Measurements from ENCODE around the gene ZFP1.

Gene ZFP1

GRCh38 chr16:75148311-75149195 lies at the start of gene ZFP1:
ZFP1 (plus strand) TSS chr16:75148524; CDS start chr16:75152952, 4,428 bp downstream.
- peaks cover 28% of the 10 kb centered on the region for H3K9me3 Mint-ChIP-seq
- H3K4me3 Mint-ChIP-seq, result peak within 1 kb of the TSS; percentile 83
- peak within 1 kb of the TSS; percentile 73 for H3K27ac Mint-ChIP-seq
- peaks cover 29% of the 10 kb centered on the region for H3K36me3 Mint-ChIP-seq (ENCODE audit: low read depth)
- peaks cover 19% of the 10 kb centered on the region for H3K4me1 Mint-ChIP-seq (ENCODE audit: low read depth)
- no peaks in the 10 kb centered on the region for H3K27me3 Mint-ChIP-seq (ENCODE audit: low read depth)

GRCh38 chr16:75099075-75099667 lies 49.2 kb upstream of the ZFP1 start:
- H3K27me3 Mint-ChIP-seq (ENCODE audit: low read depth), result no peaks in the 10 kb centered on the region
- no peaks in the 10 kb centered on the region for H3K9me3 Mint-ChIP-seq
- H3K4me3 Mint-ChIP-seq, result peak overlapping the region; percentile 19
- H3K36me3 Mint-ChIP-seq (ENCODE audit: low read depth), result peaks cover 11% of the 10 kb centered on the region
- H3K27ac Mint-ChIP-seq, result peak overlapping the region; percentile 96
- peaks cover 59% of the 10 kb centered on the region for H3K4me1 Mint-ChIP-seq (ENCODE audit: low read depth)

DNA sequence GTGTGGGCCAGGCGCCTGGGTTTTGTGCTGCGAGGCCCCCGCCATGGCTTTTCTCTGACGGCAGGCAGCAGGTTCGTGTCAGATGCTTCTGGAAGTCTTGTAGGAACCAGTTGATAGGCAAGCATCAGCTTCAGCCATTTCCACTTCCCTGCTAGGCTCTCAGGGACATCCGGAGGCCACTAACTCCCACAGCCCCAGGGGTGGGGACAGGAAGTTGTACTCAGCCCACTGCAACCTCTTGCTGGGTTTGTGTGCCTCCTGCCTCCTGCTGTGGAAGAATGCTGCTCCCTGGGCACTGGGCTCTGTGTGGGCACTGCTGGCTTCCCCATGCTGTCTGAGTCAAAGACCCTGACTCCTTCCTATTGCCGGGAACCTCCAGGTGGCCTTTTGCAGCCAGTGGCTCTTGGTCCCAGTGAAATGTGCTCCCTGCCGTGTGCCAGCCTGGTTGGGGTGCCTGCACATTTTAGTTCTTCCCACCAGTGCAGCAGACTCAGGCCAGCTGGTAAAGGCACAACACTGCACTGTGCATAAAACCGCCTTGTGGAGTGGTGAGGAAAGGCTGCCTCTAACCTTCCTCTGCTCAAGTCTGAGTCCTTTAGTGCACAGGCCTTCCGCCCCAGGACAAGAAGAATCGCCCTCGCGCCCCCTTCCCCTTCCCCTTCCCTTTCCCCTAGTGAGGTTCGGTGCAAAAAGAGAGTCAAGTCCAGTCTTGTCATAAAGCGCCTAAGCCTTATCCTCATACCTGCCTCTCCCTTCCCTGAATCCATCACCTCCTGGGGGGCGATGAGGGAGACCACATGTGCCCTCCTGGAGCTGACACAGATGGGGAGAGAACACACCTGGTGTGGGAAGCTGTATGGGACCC lies 48.4 kb upstream of the ZFP1 start:
- peak overlapping the region; percentile 53 for H3K4me3 Mint-ChIP-seq
- H3K9me3 Mint-ChIP-seq, result no peaks in the 10 kb centered on the region
- peaks cover 65% of the 10 kb centered on the region for H3K4me1 Mint-ChIP-seq (ENCODE audit: low read depth)
- peaks cover 17% of the 10 kb centered on the region for H3K36me3 Mint-ChIP-seq (ENCODE audit: low read depth)
- peak overlapping the region; percentile 96 for H3K27ac Mint-ChIP-seq
- no peaks in the 10 kb centered on the region for H3K27me3 Mint-ChIP-seq (ENCODE audit: low read depth)

GRCh38 chr16:75100603-75100990 lies 47.7 kb upstream of the ZFP1 start:
- peaks cover 69% of the 10 kb centered on the region for H3K4me1 Mint-ChIP-seq (ENCODE audit: low read depth)
- no peak overlapping the region for H3K4me3 Mint-ChIP-seq
- peak overlapping the region; percentile 96 for H3K27ac Mint-ChIP-seq
- peaks cover 20% of the 10 kb centered on the region for H3K36me3 Mint-ChIP-seq (ENCODE audit: low read depth)
- no peaks in the 10 kb centered on the region for H3K9me3 Mint-ChIP-seq
- no peaks in the 10 kb centered on the region for H3K27me3 Mint-ChIP-seq (ENCODE audit: low read depth)

GRCh38 chr16:75101635-75102034 lies 46.7 kb upstream of the ZFP1 start:
- Mint-ChIP-seq H3K4me1 (ENCODE audit: low read depth) (peaks cover 74% of the 10 kb centered on the region), H3K9me3 (no peaks in the 10 kb centered on the region), H3K4me3 (no peak overlapping the region), H3K27ac (peak overlapping the region; percentile 62), H3K27me3 (ENCODE audit: low read depth) (no peaks in the 10 kb centered on the region), H3K36me3 (ENCODE audit: low read depth) (peaks cover 27% of the 10 kb centered on the region)

DNA sequence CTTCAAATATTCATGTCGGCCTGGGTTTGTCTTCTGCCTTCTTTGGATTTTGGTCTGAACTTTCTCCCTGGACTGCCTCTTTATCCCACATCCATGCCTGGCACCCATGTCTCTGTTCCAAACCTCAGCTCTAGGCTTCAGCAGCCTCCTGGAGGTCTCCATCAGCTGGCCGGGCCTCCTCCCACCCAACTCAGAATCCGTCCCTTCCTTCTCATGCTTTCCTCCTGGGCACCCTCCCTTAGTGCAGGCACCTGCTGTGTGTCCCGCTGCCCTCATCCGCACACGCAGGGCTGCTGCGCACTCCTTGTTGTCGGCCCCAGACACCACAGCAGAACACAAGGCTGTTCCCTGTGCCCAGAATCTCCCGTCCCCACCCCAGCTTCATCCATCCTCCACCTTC lies 45.7 kb upstream of the ZFP1 start:
- Mint-ChIP-seq H3K4me3 (no peak overlapping the region), H3K27me3 (ENCODE audit: low read depth) (no peaks in the 10 kb centered on the region), H3K9me3 (no peaks in the 10 kb centered on the region), H3K4me1 (ENCODE audit: low read depth) (peaks cover 77% of the 10 kb centered on the region), H3K36me3 (ENCODE audit: low read depth) (peaks cover 26% of the 10 kb centered on the region), H3K27ac (peak overlapping the region; percentile 41)

GRCh38 chr16:75103994-75104393 lies 44.3 kb upstream of the ZFP1 start:
- no peak overlapping the region for H3K27ac Mint-ChIP-seq
- H3K9me3 Mint-ChIP-seq, result no peaks in the 10 kb centered on the region
- no peak overlapping the region for H3K4me3 Mint-ChIP-seq
- H3K36me3 Mint-ChIP-seq (ENCODE audit: low read depth), result peaks cover 30% of the 10 kb centered on the region
- no peaks in the 10 kb centered on the region for H3K27me3 Mint-ChIP-seq (ENCODE audit: low read depth)
- H3K4me1 Mint-ChIP-seq (ENCODE audit: low read depth), result peaks cover 75% of the 10 kb centered on the region

DNA sequence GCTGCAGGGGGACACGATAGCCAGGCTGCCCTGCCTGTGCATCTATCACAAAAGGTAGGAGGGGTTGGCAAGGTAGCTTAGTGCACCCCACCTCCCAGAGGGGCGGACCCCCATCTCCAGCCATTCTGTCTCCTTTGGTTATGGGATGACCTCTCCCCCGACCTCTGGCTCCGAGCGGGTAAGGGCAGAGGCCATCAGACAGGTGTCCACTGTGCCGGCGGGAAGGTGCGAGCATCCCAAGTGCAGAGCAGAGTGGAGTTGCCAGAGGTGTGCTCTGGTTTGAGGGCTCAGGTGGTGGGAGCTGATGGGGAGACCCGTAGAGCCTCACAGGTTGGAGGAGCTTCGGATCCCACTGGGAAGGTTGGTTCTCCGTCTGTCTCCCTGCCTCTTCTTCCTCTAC lies 43.5 kb upstream of the ZFP1 start:
- Mint-ChIP-seq H3K9me3 (no peaks in the 10 kb centered on the region), H3K36me3 (ENCODE audit: low read depth) (peaks cover 30% of the 10 kb centered on the region), H3K27ac (peak overlapping the region; percentile 76), H3K4me1 (ENCODE audit: low read depth) (peaks cover 74% of the 10 kb centered on the region), H3K4me3 (no peak overlapping the region), H3K27me3 (ENCODE audit: low read depth) (no peaks in the 10 kb centered on the region)

- peak overlapping the region; percentile 76 for H3K27ac Mint-ChIP-seq
- H3K27me3 Mint-ChIP-seq (ENCODE audit: low read depth), result no peaks in the 10 kb centered on the region
- H3K9me3 Mint-ChIP-seq, result no peaks in the 10 kb centered on the region
- no peak overlapping the region for H3K4me3 Mint-ChIP-seq
- H3K4me1 Mint-ChIP-seq (ENCODE audit: low read depth), result peaks cover 74% of the 10 kb centered on the region
- peaks cover 30% of the 10 kb centered on the region for H3K36me3 Mint-ChIP-seq (ENCODE audit: low read depth)
Observed at GRCh38 chr16:75105306-75106061, 42.8 kb upstream of the ZFP1 start.

DNA sequence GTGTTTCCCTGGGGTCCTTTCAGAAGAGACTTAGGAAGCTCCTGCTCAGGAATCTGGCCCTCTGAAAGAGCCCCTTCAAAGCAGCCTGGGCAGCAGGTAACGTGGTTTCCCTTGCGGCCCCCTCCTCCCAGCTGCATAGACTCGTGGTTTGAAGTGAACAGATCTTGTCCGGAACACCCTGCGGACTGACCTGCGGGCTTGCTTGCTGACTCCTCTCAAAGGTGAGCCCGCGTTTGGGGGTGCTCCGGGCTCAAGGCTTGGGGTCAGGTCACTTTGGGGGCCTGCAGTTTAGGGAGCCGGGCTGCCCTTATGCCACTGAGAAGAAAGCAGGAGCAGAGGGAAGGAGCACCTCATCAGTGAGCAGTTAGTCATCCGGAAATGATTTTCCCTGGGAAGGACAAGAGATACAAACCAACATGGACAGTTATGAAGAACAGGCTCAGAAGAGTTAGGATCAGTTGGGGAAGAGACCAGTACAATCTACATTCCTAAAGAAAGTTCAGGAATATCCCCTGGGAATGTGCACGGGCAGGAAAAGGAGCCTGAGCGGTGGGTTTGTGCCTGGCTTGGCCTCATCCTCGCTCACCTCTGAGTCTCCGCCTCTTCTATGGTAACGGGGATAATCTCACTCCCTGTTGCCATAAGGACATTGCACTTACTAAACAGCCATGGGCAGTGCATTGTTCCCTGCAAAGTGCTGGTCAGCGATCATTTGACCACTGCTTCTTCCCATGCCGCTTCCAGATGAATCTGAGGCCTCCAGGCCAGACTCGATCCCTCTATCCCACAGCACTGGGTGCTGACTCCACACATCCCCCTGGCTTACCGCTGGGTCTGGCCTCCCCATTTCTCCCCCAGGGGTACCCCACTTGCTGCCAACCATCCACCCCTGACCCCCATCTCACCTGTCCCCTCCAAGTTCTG lies 41.7 kb upstream of the ZFP1 start:
- H3K9me3 Mint-ChIP-seq, result no peaks in the 10 kb centered on the region
- H3K36me3 Mint-ChIP-seq (ENCODE audit: low read depth), result peaks cover 30% of the 10 kb centered on the region
- H3K4me1 Mint-ChIP-seq (ENCODE audit: low read depth), result peaks cover 78% of the 10 kb centered on the region
- peak overlapping the region; percentile 79 for H3K27ac Mint-ChIP-seq
- no peaks in the 10 kb centered on the region for H3K27me3 Mint-ChIP-seq (ENCODE audit: low read depth)
- H3K4me3 Mint-ChIP-seq, result peak overlapping the region; percentile 44

DNA sequence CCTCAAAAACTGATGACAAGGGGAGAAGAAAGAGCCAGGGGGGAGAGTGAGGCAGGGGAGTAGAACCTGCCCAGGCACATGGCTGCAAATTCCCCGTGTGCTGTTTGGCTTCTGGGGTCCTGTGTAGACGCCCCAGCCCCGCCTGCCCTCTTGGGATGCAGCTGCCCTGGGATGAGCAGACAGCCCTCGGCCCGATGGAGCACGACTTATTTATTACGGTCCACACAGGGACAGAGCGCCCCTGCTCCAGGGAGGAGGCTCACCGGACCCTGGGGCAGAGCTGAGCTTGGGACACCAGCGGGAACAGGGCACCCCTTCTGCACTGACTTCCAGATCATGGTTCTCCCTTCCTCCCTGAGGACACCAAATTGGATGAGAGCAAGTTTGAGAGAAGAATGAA lies 40.8 kb upstream of the ZFP1 start:
- H3K27me3 Mint-ChIP-seq (ENCODE audit: low read depth), result no peaks in the 10 kb centered on the region
- peaks cover 28% of the 10 kb centered on the region for H3K36me3 Mint-ChIP-seq (ENCODE audit: low read depth)
- no peaks in the 10 kb centered on the region for H3K9me3 Mint-ChIP-seq
- H3K4me3 Mint-ChIP-seq, result peak overlapping the region; percentile 44
- H3K27ac Mint-ChIP-seq, result peak overlapping the region; percentile 92
- H3K4me1 Mint-ChIP-seq (ENCODE audit: low read depth), result peaks cover 79% of the 10 kb centered on the region

DNA sequence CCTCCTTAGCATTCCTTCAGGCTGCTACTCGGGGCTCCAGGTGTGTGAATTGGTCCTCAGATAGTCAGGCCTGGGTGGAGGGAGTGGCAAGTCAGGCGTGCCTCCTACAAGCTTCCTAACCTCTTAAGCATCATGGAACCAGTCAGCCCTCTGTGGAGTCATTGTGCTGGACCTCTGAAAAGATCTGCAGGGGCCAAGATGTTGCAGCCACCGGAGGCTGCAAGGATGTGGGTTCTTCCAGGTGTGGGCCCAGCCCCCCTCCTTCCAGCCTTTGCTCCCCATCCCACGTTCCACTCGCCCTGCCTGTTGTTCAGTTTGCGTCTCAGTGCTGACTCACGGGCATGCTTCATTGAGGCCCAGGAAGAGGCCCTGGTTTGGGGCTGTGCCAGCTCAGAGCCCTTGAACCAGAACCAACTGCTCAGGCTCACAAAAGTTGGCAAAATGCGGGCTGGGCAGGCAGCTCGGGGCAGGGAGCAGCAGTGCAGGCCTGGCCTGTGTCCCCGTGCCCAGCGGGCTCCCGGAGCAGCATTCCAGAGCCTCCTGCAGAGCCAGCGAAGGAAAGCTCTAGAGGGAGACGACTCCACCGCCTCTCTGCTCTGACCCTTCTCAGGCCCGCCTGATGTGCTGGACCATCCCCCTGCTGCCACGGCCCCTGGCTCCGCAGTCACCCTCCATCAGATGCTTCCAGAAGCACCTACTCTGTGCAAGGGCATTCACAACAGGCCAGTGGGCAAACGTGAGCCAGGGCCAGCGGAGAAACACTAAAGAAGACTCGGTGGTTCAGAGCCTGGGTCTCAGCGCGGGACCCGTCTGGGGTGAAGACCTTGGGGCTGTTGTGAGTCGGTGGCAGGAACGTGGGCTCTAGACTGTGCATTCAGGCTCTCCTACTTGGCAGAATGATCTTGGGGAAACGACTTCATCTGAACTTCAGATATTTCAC lies 39.3 kb upstream of the ZFP1 start:
- no peaks in the 10 kb centered on the region for H3K27me3 Mint-ChIP-seq (ENCODE audit: low read depth)
- peak overlapping the region; percentile 97 for H3K27ac Mint-ChIP-seq

More for the DNA sequence above, 39.3 kb upstream of the ZFP1 start:
- Mint-ChIP-seq H3K4me1 (ENCODE audit: low read depth) (peaks cover 79% of the 10 kb centered on the region), H3K9me3 (no peaks in the 10 kb centered on the region), H3K4me3 (peak overlapping the region; percentile 79), H3K36me3 (ENCODE audit: low read depth) (peaks cover 21% of the 10 kb centered on the region)
